Thyroid gland (tissue), 4 donors: ENCODE data around the gene CCDC83. TPM values are rescaled to one million over a fixed set of nuclear protein-coding genes. Genes with fewer than 3 reads are reported as not detected.

ENCODE experiments used
- DNase-seq, 2 donors: peaks; one replicate each; pipeline ENCODE4 v3.0.0-alpha.2; 2019
- H3K27ac ChIP-seq, 3 donors: fragments of 200-600 bp; sonication (generic); 1 replicate in 2 of 3; 2 replicates in 1 of 3; pipeline ENCODE4 v1.5.1; 2016 to 2019; ENCODE audit warnings: mild to moderate bottlenecking in 1 of 3, moderate library complexity in 1 of 3
- H3K27me3 ChIP-seq: fragments of 200-600 bp; sonication (generic); one replicate; pipeline ENCODE4 v1.5.1; 2019
- H3K36me3 ChIP-seq, 2 donors: fragments of 200-600 bp; sonication (generic); one replicate each; pipeline ENCODE4 v1.5.1; 2016 to 2019
- H3K4me1 ChIP-seq, 2 donors: fragments of 200-600 bp; sonication (generic); one replicate each; pipeline ENCODE4 v1.5.1; 2017 to 2019
- H3K4me3 ChIP-seq, 3 donors: fragments of 200-600 bp; sonication (generic); replicated peaks in 1 of 3; 1 replicate in 2 of 3; 2 replicates in 1 of 3; pipeline ENCODE4 v1.5.1; 2016; ENCODE audit warnings: mild to moderate bottlenecking in 1 of 3
- H3K9me3 ChIP-seq: fragments of 200-600 bp; sonication (generic); one replicate; pipeline ENCODE4 v1.5.1; 2017
- POLR2A ChIP-seq, 2 donors: fragments of 450-650 bp; IDR thresholded peaks; one replicate each; pipeline ENCODE4 v1.6.1; 2017; ENCODE audit warnings: antibody characterized with exemption in 2 of 2, mild to moderate bottlenecking in 2 of 2, moderate library complexity in 1 of 2
- WGBS, 2 donors: methylation state at CpG; one replicate each; pipeline ENCODE4 v1.1.5; 2017; 5-methylcytosine and 5-hydroxymethylcytosine counted together
- intact Hi-C: fragments of 100-400 bp; cut with DNase I; formaldehyde crosslinking; loops from one replicate; pipeline ENCODE4 v1.15.1; 2023
- total RNA-seq, 4 donors: library from RNA; depleted of rRNA; stranded (reverse); fragments of >200 nt; gene quantifications; one replicate each; pipeline ENCODE4 v1.2.3, GENCODE V29; 2016
- TF ChIP-seq, protein P1 (sequence below), 6 experiments: fragments of 200-600 bp in 3 of 6; fragments of 450-650 bp in 3 of 6; sonication (generic) in 3 of 6; IDR thresholded peaks; one replicate each; pipeline ENCODE4 v1.5.1; 2016 to 2019; ENCODE audit warnings: antibody characterized with exemption in 6 of 6, mild to moderate bottlenecking in 2 of 6, inconsistent platforms in 1 of 6, moderate library complexity in 1 of 6

CCDC83 gene
- total RNA-seq, 4 donors from 2014 or later: not detected

DNA sequence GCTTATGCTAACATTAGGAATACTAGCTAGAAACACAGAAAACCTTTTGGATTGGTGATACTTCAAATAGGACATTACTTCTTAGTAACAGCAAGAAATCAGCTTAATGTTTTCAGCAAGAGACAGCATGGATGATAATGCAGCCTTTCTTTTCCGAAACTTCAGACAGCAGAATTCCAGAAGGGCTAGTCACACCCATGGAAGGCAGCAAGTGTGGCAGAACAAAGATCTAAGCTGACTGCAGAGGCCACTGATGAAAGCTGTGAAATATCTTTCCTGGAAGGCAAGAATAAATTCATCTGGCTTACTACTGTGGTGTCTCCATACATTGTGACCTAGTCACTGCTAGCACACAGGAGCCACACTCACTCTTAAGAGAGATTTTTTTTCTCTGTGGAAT is 100.3 kb downstream of the CCDC83 start:
- Histone ChIP-seq H3K4me1 (no peaks in the 10 kb centered on the region), H3K4me3 (no peak overlapping the region), H3K27me3 (no peaks in the 10 kb centered on the region), H3K27ac (no peak overlapping the region), H3K9me3 (no peaks in the 10 kb centered on the region), H3K36me3 (peaks cover 5 to 25% of the 10 kb centered on the region in 2 donors)
- 91 to 95% methylated on average over 1 of the region's 1 CpG for WGBS, 2 donors
- no peak for DNase-seq
- intact Hi-C loops: no loop called here
- TF ChIP-seq, protein P1, sequence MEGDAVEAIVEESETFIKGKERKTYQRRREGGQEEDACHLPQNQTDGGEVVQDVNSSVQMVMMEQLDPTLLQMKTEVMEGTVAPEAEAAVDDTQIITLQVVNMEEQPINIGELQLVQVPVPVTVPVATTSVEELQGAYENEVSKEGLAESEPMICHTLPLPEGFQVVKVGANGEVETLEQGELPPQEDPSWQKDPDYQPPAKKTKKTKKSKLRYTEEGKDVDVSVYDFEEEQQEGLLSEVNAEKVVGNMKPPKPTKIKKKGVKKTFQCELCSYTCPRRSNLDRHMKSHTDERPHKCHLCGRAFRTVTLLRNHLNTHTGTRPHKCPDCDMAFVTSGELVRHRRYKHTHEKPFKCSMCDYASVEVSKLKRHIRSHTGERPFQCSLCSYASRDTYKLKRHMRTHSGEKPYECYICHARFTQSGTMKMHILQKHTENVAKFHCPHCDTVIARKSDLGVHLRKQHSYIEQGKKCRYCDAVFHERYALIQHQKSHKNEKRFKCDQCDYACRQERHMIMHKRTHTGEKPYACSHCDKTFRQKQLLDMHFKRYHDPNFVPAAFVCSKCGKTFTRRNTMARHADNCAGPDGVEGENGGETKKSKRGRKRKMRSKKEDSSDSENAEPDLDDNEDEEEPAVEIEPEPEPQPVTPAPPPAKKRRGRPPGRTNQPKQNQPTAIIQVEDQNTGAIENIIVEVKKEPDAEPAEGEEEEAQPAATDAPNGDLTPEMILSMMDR (IDR thresholded peaks at IDR 0.05): no peak
- TF ChIP-seq POLR2A (IDR thresholded peaks at IDR 0.05): no peak

DNA sequence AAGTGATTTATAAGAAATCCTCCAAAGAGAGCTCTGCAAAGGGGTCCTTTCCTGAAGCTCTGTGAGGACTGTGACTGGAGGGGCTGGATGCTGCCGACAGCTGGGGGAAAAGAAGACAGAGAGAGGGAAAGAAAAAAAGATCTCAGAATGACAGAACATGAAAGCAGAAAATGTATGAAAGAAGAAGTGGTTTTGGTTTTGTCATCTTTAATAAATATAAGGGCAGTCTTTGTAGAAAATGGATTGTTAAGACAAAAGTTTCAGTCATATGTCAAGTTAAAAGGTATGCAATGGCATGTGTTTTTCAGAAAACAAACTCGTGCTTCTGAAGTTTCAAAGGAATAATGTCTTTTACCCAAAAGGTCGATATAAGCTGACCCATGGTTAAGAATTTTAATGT is 105.5 kb downstream of the CCDC83 start:
- H3K4me3 ChIP-seq: no peak overlapping the region
- no peaks in the 10 kb centered on the region for H3K27me3 ChIP-seq
- H3K9me3 ChIP-seq: no peaks in the 10 kb centered on the region
- TF ChIP-seq, protein P1 (IDR thresholded peaks at IDR 0.05): no peak
- DNase-seq: no peak
- no peaks in the 10 kb centered on the region for H3K4me1 ChIP-seq
- intact Hi-C loops: no loop called here
- H3K27ac ChIP-seq: no peak overlapping the region
- peaks cover 8 to 21% of the 10 kb centered on the region in 2 donors for H3K36me3 ChIP-seq
- 83 to 84% methylated on average over 3 of the region's 3 CpGs for WGBS, 2 donors

DNA sequence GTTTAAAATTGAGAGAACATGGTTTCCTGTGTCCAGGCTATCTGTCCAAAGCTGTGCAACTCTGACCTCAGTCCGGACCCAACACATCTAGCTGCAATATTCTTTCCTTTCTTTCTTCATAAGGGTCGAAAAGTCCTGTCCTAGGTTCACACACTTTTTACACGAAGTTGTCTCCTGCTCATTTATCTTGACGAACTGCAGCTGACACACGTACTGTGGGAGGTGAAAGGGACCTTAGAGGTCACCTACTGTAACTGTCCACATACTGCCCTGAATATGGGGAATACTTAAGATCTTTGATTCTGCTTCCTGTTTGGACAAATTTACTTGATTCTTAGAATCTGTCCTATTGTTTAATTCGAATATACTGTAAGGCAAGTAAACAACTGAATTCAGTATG is 105.9 kb downstream of the CCDC83 start:
- Histone ChIP-seq H3K27me3 (no peaks in the 10 kb centered on the region), H3K9me3 (no peaks in the 10 kb centered on the region), H3K27ac (no peak overlapping the region), H3K4me3 (no peak overlapping the region), H3K36me3 (peaks cover 8 to 21% of the 10 kb centered on the region in 2 donors), H3K4me1 (no peaks in the 10 kb centered on the region)
- intact Hi-C loops: no loop called here
- DNase-seq: no peak
- WGBS, 2 donors: 68 to 79% methylated on average over 6 of the region's 6 CpGs
- TF ChIP-seq, protein P1 (IDR thresholded peaks at IDR 0.05): no peak
- no peak for TF ChIP-seq POLR2A (IDR thresholded peaks at IDR 0.05)

DNA sequence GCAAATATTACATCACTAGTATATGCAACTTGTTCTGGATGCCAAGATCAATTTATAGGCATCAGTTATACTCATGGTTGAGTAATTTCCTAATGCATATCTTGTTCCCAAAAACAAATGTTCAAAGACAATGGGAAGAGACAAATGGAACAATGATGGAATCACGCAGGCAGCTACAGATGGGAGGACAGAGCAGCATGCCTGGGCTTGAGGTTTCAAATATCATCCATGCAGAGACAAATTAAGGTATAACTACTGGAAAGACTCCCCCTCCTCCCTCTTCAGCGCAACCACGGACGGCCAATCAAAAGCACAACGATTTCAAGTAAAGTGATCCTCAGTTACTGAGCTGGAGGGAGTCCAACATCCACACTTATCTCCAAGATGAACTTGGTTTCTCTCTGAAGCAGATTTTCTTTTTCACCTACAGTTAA is 106.8 kb downstream of the CCDC83 start:
- no peak overlapping the region for H3K27ac ChIP-seq
- H3K4me3 ChIP-seq: no peak overlapping the region
- peaks cover 8 to 15% of the 10 kb centered on the region in 2 donors for H3K36me3 ChIP-seq
- intact Hi-C loops: no loop called here
- no peak for DNase-seq
- no peaks in the 10 kb centered on the region for H3K9me3 ChIP-seq
- 58 to 64% methylated on average over 5 of the region's 5 CpGs for WGBS, 2 donors
- H3K27me3 ChIP-seq: no peaks in the 10 kb centered on the region
- no peaks in the 10 kb centered on the region for H3K4me1 ChIP-seq
- no peak for TF ChIP-seq POLR2A (IDR thresholded peaks at IDR 0.05)
- TF ChIP-seq, protein P1 (IDR thresholded peaks at IDR 0.05): no peak

DNA sequence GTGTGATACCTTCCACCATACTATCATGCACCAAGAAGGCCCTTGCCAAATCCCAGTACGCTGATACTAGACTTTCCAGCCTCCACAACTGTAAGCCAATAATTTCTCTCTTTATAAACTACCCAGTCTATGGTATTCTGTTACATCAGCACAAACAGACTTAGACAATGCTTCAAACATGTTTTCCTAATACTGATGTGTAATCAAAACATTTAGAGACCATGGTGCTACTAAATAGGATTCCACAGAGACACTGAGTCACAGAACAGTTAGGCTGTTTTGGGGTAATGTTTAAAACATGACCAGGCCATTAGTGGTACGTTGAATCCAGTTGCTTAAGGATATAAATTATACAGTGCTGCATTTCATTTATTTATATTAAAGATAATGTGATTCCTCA is 110.0 kb downstream of the CCDC83 start:
- Histone ChIP-seq H3K4me1 (no peaks in the 10 kb centered on the region), H3K27ac (no peak overlapping the region), H3K36me3 (peaks cover 3 to 6% of the 10 kb centered on the region in 2 donors), H3K27me3 (no peaks in the 10 kb centered on the region), H3K9me3 (no peaks in the 10 kb centered on the region), H3K4me3 (no peak overlapping the region)
- WGBS, 2 donors: 99% methylated on average over 2 of the region's 2 CpGs
- no peak for DNase-seq
- intact Hi-C loops: no loop called here
- TF ChIP-seq, protein P1 (IDR thresholded peaks at IDR 0.05): no peak
- TF ChIP-seq POLR2A (IDR thresholded peaks at IDR 0.05): no peak
